ENCODE data around the gene SLAMF1.

GRCh38 chr1:160584784-160585183 lies 62.1 kb downstream of the SLAMF1 start:
- TF ChIP-seq CTCF (IDR thresholded peaks at IDR 0.05; ENCODE audit: insufficient read depth, low read length, poor library complexity, severe bottlenecking) = no peak
- no peak for TF ChIP-seq EZH2phosphoT487 (conservative IDR thresholded peaks at IDR 0.05; ENCODE audit: low read length)
